ENCODE data around the gene MMEL1. TPM values are rescaled to one million over a fixed set of nuclear protein-coding genes. Genes with fewer than 3 reads are reported as not detected.
"Not testable (repeated sequence)": the region's sequence is repeated elsewhere in the genome, so short reads cannot be mapped to it uniquely, and the experiment has no call there.

Gene MMEL1, protein sequence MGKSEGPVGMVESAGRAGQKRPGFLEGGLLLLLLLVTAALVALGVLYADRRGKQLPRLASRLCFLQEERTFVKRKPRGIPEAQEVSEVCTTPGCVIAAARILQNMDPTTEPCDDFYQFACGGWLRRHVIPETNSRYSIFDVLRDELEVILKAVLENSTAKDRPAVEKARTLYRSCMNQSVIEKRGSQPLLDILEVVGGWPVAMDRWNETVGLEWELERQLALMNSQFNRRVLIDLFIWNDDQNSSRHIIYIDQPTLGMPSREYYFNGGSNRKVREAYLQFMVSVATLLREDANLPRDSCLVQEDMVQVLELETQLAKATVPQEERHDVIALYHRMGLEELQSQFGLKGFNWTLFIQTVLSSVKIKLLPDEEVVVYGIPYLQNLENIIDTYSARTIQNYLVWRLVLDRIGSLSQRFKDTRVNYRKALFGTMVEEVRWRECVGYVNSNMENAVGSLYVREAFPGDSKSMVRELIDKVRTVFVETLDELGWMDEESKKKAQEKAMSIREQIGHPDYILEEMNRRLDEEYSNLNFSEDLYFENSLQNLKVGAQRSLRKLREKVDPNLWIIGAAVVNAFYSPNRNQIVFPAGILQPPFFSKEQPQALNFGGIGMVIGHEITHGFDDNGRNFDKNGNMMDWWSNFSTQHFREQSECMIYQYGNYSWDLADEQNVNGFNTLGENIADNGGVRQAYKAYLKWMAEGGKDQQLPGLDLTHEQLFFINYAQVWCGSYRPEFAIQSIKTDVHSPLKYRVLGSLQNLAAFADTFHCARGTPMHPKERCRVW
- total RNA-seq = under 1 TPM in 1 of 2 experiments, not detected in 1; 0.58 TPM

DNA sequence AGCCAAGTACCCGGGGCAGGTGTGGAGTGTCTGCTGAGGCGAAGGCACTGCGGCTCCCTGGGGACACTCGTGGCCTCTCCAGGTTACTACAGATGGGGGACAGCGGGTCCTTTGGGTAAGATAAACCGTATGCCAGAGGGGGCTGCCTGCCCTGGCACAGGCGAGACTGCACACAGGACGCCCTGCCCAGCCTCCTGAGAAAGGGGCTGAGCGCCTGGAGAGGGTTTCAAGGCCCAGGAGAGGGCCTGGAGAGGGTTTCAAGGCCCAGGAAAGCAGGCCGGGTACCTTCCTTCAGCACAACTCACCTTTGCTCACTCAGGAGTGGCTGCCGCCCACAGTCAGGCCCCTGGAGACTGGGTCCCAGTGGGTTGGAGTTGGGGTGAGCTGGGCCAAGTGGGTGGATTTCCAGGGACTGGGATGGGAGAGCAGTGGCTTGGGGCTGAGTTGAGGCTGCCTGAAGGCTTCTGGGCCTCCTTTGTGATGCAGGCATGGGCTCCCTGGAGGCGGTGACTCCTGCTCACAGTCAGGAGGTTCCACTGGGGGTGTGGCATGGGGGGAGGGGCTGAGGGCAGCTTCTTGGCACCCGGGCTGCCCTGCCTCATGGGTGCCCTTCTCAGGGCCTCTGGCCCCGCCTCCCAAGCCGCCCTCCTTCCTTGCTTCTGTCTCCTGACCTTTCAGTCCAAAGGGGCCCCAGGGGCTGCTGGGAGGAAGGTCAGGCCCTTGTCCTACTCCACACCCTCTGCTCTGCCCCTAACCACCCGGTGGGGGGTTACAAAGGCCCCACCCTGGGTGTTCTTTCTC lies at the start of gene MMEL1:
MMEL1 (minus strand) TSS at position 456 of the 801 bp plus-strand sequence. CDS start 3,532 bp downstream, outside the sequence.
- Mint-ChIP-seq H3K36me3 (peaks cover 5% of the 10 kb centered on the region), H3K4me1 (no peaks in the 10 kb centered on the region), H3K27ac (no peak within 1 kb of the TSS), H3K4me3 (no peak within 1 kb of the TSS), H3K9me3 (ENCODE audit: low read depth) (peaks cover 16% of the 10 kb centered on the region), H3K27me3 (peaks cover 21% of the 10 kb centered on the region)
- CTCF ChIA-PET = no interaction called here
- DNase-seq (no peak), ATAC-seq (no peak)

DNA sequence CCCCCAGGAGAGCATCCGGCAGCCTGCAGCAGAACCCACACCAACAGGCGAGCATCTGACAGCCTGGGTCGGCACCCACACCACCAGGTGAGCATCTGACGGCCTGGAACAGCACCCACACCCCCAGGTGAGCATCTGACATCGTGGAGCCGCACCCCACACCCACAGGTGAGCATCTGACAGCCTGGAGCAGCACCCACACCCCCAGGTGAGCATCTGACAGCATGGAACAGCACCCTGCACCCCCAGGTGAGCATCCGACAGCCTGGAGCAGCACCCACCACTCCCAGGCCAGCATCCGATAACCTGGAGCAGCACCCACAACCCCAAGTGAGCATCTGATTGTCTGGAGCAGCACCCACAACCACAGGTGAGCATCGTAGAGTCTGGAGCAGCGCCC lies 43.9 kb upstream of the MMEL1 start:
- H3K9me3 Mint-ChIP-seq (ENCODE audit: low read depth); H3K36me3 Mint-ChIP-seq; H3K4me3 Mint-ChIP-seq; CTCF ChIA-PET; H3K27me3 Mint-ChIP-seq; DNase-seq; H3K27ac Mint-ChIP-seq; H3K4me1 Mint-ChIP-seq; ATAC-seq: not testable (repeated sequence)

DNA sequence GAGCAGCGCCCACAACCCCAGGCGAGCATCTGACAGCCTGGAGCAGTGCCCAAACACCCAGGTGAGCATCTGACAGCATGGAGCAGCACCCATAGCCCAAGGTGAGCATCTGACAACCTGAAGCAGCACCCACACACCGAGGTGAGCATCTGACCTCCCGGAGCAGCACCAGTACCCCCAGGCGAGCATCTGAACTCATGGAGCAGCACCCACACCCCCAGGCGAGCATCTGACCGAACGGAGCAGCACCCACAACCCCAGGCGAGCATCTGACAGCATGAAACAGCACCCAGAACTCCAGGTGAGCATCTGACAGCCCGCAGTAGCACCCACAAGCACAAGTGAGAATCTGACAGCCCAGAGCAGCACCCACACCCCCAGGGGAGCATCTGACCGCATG lies 38.8 kb upstream of the MMEL1 start:
- H3K36me3 Mint-ChIP-seq; ATAC-seq; H3K9me3 Mint-ChIP-seq (ENCODE audit: low read depth); DNase-seq; CTCF ChIA-PET; H3K27ac Mint-ChIP-seq; H3K4me3 Mint-ChIP-seq; H3K27me3 Mint-ChIP-seq; H3K4me1 Mint-ChIP-seq: not testable (repeated sequence)

DNA sequence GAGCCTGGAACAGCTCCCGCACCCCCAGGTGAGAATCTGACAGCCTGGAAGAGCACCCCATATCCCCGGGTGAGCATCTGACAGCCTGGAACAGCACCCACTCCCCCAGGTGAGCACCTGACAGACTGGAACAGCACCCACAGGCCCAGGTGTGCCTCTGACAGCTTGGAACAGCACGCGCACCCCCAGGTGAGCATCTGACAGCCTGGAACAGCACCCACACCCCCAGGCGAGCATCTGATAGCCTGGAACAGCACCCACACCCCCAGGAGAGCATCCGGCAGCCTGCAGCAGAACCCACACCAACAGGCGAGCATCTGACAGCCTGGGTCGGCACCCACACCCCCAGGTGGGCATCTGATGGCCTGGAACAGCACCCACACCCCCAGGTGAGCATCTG lies 27.0 kb upstream of the MMEL1 start:
- DNase-seq = peak; percentile 15
- H3K36me3 Mint-ChIP-seq; H3K4me1 Mint-ChIP-seq; H3K27me3 Mint-ChIP-seq; H3K9me3 Mint-ChIP-seq (ENCODE audit: low read depth); CTCF ChIA-PET; ATAC-seq; H3K27ac Mint-ChIP-seq; H3K4me3 Mint-ChIP-seq: not testable (repeated sequence)

DNA sequence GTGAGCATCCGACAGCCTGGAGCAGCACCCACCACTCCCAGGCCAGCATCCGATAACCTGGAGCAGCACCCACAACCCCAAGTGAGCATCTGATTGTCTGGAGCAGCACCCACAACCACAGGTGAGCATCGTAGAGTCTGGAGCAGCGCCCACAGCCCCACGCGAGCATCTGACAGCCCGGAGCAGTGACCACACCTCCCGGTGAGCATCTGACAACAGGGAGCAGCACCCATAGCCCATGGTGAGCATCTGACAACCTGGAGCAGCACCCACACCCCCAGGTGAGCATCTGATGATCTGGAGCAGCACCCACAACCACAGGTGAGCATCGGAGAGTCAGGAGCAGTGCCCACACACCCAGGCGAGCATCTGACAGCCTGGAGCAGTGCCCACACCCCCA lies 25.1 kb upstream of the MMEL1 start:
- H3K4me1 Mint-ChIP-seq; ATAC-seq; H3K27ac Mint-ChIP-seq; H3K36me3 Mint-ChIP-seq; DNase-seq; H3K4me3 Mint-ChIP-seq; CTCF ChIA-PET; H3K9me3 Mint-ChIP-seq (ENCODE audit: low read depth); H3K27me3 Mint-ChIP-seq: not testable (repeated sequence)

DNA sequence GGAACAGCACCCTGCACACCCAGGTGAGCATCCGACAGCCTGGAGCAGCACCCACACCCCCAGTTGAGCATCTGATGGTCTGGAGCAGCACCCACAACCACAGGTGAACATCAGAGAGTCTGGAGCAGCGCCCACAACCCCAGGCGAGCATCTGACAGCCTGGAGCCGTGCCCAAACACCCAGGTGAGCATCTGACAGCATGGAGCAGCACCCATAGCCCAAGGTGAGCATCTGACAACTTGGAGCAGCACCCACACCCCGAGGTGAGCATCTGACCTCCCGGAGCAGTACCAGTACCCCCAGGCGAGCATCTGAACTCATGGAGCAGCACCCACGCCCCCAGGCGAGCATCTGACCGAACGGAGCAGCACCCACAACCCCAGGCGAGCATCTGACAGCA lies 24.3 kb upstream of the MMEL1 start:
- not testable (repeated sequence) for H3K4me1 Mint-ChIP-seq, DNase-seq

DNA sequence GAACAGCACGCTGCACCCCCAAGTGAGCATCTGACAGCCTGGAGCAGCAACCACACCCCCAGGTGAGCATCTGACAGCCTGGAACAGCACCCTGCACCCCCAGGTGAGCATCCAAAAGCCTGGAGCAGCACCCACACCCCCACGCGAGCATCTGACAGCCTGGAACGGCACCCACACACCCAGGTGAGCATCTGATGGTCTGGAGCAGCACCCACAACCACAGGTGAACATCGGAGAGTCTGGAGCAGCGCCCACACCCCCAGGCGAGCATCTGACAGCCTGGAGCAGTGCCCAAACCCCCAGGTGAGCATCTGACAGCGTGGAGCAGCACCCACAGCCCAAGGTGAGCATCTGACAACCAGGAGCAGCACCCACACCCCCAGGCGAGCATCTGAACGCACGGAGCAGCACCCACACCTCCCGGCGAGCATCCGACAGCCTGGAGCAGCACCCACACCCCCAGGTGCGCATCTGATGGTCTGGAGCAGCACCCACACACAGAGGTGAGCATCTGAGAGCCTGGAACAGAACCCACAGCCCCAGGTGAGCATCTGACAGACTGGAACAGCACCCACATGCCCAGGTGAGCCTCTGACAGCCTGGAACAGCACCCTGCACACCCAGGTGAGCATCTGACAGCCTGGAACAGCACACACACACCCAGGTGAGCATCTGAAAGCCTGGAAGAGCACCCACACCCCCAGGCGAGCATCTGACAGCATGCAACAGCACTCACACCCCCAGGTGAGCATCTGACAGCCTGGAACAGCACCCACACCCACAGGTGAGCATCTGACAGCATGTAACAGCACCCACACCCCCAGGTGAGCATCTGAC lies 23.0 kb upstream of the MMEL1 start:
- H3K9me3 Mint-ChIP-seq (ENCODE audit: low read depth); H3K36me3 Mint-ChIP-seq; H3K27me3 Mint-ChIP-seq; CTCF ChIA-PET; ATAC-seq; H3K4me3 Mint-ChIP-seq; H3K27ac Mint-ChIP-seq; H3K4me1 Mint-ChIP-seq: not testable (repeated sequence)
- peak; percentile 53 for DNase-seq

More for the DNA sequence above, 24.3 kb upstream of the MMEL1 start:
- H3K27ac Mint-ChIP-seq; CTCF ChIA-PET; ATAC-seq; H3K36me3 Mint-ChIP-seq; H3K4me3 Mint-ChIP-seq; H3K27me3 Mint-ChIP-seq; H3K9me3 Mint-ChIP-seq (ENCODE audit: low read depth): not testable (repeated sequence)

DNA sequence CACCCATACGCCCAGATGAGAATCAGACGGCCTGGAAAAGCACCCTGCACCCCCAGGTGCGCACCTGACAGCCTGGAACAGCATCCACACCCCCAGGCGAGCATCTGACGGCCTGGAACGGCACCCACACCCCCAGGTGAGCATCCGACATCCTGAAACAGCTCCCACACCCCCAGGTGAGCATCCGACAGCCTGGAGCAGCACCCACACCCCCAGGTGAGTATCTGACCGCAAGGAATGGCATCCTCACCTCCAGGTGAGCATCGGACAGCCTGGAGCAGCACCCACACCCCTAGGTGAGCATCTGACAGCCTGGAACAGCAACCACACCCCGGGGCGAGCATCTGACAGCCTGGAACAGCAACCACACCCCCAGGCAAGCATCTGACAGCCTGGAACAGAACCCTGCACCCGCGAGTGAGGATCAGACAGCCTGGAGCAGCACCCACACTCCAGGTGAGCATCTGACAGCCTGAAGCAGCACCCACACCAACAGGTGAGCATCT lies 21.7 kb upstream of the MMEL1 start:
- ATAC-seq; H3K4me3 Mint-ChIP-seq; CTCF ChIA-PET; H3K36me3 Mint-ChIP-seq; H3K27ac Mint-ChIP-seq; H3K27me3 Mint-ChIP-seq; H3K9me3 Mint-ChIP-seq (ENCODE audit: low read depth); H3K4me1 Mint-ChIP-seq: not testable (repeated sequence)
- peak; percentile 48 for DNase-seq

DNA sequence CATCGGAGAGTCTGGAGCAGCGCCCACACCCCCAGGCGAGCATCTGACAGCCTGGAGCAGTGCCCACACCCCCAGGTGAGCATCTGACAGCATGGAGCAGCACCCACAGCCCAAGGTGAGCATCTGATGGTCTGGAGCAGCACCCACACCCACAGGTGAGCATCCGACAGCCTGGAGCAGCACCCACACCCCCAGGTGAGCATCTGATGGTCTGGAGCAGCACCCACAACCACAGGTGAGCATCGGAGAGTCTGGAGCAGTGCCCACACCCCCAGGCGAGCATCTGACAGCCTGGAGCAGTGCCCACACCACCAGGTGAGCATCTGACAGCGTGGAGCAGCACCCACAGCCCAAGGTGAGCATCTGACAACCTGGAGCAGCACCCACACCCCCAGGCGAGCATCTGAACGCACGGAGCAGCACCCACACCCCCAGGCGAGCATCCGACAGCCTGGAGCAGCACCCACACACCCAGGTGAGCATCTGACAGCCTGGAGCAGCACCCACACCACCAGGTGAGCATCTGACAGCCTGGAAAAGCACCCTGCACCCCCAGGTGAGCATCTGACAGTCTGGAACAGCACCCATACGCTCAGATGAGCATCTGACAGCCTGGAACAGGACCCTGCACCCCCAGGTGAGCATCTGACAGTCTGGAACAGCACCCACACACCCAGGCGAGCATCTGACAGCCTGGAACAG lies 21.1 kb upstream of the MMEL1 start:
- ATAC-seq; H3K36me3 Mint-ChIP-seq; H3K9me3 Mint-ChIP-seq (ENCODE audit: low read depth); CTCF ChIA-PET; H3K4me1 Mint-ChIP-seq; H3K27ac Mint-ChIP-seq; H3K4me3 Mint-ChIP-seq; H3K27me3 Mint-ChIP-seq: not testable (repeated sequence)
- peak; percentile 69 for DNase-seq

DNA sequence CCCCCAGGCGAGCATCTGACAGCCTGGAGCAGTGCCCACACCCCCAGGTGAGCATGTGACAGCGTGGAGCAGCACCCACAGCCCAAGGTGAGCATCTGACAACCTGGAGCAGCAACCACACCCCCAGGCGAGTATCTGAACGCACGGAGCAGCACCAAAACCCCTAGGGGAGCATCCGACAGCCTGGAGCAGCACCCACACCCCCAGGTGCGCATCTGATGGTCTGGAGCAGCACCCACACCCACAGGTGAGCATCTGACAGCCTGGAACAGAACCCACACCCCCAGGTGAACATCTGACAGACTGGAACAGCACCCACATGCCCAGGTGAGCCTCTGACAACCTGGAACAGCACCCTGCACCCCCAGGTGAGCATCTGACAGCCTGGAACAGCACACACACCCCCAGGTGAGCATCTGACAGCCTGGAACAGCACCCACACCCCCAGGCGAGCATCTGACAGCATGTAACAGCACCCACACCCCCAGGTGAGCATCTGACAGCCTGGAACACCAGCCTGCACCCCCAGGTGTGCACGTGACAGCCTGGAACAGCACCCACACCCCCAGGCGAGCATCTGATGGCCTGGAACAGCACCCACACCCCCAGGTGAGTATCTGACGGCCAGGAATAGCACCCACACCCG lies 20.2 kb upstream of the MMEL1 start:
- H3K4me1 Mint-ChIP-seq; H3K27ac Mint-ChIP-seq; H3K4me3 Mint-ChIP-seq; H3K27me3 Mint-ChIP-seq; H3K9me3 Mint-ChIP-seq (ENCODE audit: low read depth); H3K36me3 Mint-ChIP-seq; ATAC-seq; CTCF ChIA-PET: not testable (repeated sequence)
- DNase-seq = peak; percentile 60

DNA sequence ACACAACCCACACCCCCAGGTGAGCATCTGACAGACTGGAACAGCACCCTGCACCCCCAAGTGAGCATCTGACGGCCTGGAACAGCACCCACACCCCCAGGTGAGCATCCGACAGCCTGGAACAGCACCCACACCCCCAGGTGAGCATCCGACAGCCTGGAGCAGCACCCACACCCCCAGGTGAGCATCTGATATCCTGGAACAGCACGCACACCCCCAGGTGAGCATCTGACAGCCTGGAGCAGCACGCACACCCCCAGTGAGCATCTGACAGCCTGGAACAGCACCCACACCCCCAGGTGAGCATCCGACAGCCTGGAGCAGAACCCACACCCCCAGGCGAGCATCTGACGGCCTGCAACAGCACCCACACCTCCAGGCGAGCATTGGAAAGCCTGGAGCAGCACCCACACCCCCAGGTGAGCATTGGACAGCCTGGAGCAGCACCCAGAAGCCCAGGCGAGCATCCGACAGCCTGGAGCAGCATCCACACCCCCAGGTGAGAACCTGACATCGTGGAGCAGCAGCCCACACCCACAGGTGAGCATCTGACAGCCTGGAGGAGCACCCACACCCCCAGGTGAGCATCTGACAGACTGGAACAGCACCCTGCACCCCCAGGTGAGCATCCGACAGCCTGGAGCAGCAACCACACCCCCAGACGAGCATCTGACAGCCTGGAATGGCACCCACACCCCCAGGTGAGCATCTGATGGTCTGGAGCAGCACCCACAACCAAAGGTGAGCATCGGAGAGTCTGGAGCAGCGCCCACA lies 19.5 kb upstream of the MMEL1 start:
- H3K27ac Mint-ChIP-seq; H3K4me1 Mint-ChIP-seq; H3K4me3 Mint-ChIP-seq; CTCF ChIA-PET; H3K36me3 Mint-ChIP-seq; ATAC-seq; H3K9me3 Mint-ChIP-seq (ENCODE audit: low read depth): not testable (repeated sequence)
- peak; percentile 41 for DNase-seq
- H3K27me3 Mint-ChIP-seq = peaks cover 11% of the 10 kb centered on the region

Measured in activated CD8-positive, alpha-beta memory T cell treated with anti-CD3 and anti-CD28 coated beads, Interleukin-2, amount 10 ng/mL, durations not matched to agents 7 days and 5 days (primary cell).